ENCODE results near the gene ILDR2. TPM values are rescaled to one million over a fixed set of nuclear protein-coding genes. Genes with fewer than 3 reads are reported as not detected.

The ILDR2 gene
- total and polyA plus RNA-seq, 10 of the 15 experiments (the other 5 are each of a cell fraction or from before 2014, with no cell fraction given), result 0.05 to 5.3 (median 1.9) TPM

- in situ Hi-C loops (cut with MboI) (no loop called here), intact Hi-C loops (cut with micrococcal nuclease; ENCODE audit: unreplicated experiment) (no loop called here)
- Histone ChIP-seq H3K4me2 (ENCODE audit: control insufficient read depth, insufficient read depth) (no peak overlapping the region), H2AFZ (ENCODE audit: control insufficient read depth, low read depth, low read length) (no peak overlapping the region), H3K9me3 (replicated peaks; ENCODE audit: control insufficient read depth, insufficient read depth, low read length) (peaks cover 2% of the 10 kb centered on the region; the same call in 1 of the 3 replicates), H3K4me3 (no peak overlapping the region), H3K36me3 (ENCODE audit: control insufficient read depth in 2 of 2, insufficient read depth in 2 of 2, low read length in 1 of 2) (no peaks in the 10 kb centered on the region), H3K27ac (ENCODE audit: control insufficient read depth, insufficient read depth) (no peak overlapping the region), H3K27me3 (replicated peaks in 1 of 2; ENCODE audit: control insufficient read depth in 2 of 2, insufficient read depth in 2 of 2, low read length in 1 of 2) (no peaks in the 10 kb centered on the region), H4K20me1 (ENCODE audit: control insufficient read depth, insufficient read depth) (no peaks in the 10 kb centered on the region), H3K4me1 (ENCODE audit: control insufficient read depth, insufficient read depth, low read length) (peaks cover 5% of the 10 kb centered on the region; the same call in 1 of the 2 replicates), H3K79me2 (ENCODE audit: control insufficient read depth, insufficient read depth, low read length) (no peaks in the 10 kb centered on the region), H3K9ac (ENCODE audit: control insufficient read depth, insufficient read depth, low read length) (no peak overlapping the region)
- ChIA-PET CTCF (interaction anchor here (0.6 to 17.1 kb wide), 20 partner anchors 8 to 647 kb away, joined by 3 to 734 read pairs (median 7); partner anchors contain the start of gene POU2F1), SMC1A (ENCODE audit: uncharacterized antibody, unreplicated experiment) (interaction anchor here (0.9 to 19.2 kb wide), 7 partner anchors 9 to 200 kb away, joined by 3 to 384 read pairs (median 3); no protein-coding TSS in a partner anchor), POLR2A (interaction anchor here (1.8 kb wide), 1 partner anchor 150 kb away, joined by 9 read pairs; no protein-coding TSS in a partner anchor), RAD21 (ENCODE audit: unreplicated experiment) (interaction anchor here (0.7 to 10.5 kb wide), 7 partner anchors 25 to 156 kb away, joined by 3 to 305 read pairs (median 5); no protein-coding TSS in a partner anchor)
- DNase-seq (ENCODE audit: low read depth, low spot score) (no peak), ATAC-seq (no peak), FAIRE-seq (no peak)
- 100% methylated on average over 1 of the region's 1 CpG for WGBS (ENCODE audit: insufficient coverage, insufficient replicate concordance, low lambda C conversion rate, missing lambda C conversion rate)
- TF ChIP-seq ZSCAN29 (IDR thresholded peaks at IDR 0.05), result no peak
- TF ChIP-seq EED (IDR thresholded peaks at IDR 0.05; ENCODE audit: low read depth), result no peak
- TF ChIP-seq IKZF1 (conservative IDR thresholded peaks at IDR 0.05), result no peak
- TF ChIP-seq IKZF2 (IDR thresholded peaks at IDR 0.05), result no peak
- no peak for TF ChIP-seq RELB (IDR thresholded peaks at IDR 0.05; ENCODE audit: low read depth)
- no peak for TF ChIP-seq ZBED1 (IDR thresholded peaks at IDR 0.05; ENCODE audit: borderline replicate concordance)
- no peak for TF ChIP-seq ZNF687 (IDR thresholded peaks at IDR 0.05)
- no peak for TF ChIP-seq TARDBP (IDR thresholded peaks at IDR 0.05; ENCODE audit: borderline replicate concordance)
- no peak for TF ChIP-seq SMARCA5 (IDR thresholded peaks at IDR 0.05)
- TF ChIP-seq TAF1 (IDR thresholded peaks at IDR 0.05; ENCODE audit: borderline replicate concordance, low read depth, low read length), result no peak
- TF ChIP-seq BCL11A (IDR thresholded peaks at IDR 0.05; ENCODE audit: low read depth, low read length), result no peak
- TF ChIP-seq TCF3 (IDR thresholded peaks at IDR 0.05; ENCODE audit: borderline replicate concordance, insufficient read depth, low read depth, low read length), result no peak
- BruUV-seq (replicated peaks), result no TSS peak
Observed at GRCh38 chr1:166908942-166909341, 66.4 kb downstream of the ILDR2 start.
